OCI-LY7 (cell line): ENCODE measurements around the gene CBX2. TPM values are rescaled to one million over a fixed set of nuclear protein-coding genes. Genes with fewer than 3 reads are reported as not detected.

Source experiments
- BruUV-seq: library from RNA; stranded (reverse); fragments of 400-500 nt; replicated peaks from 2 replicates; lab custom pipeline; 2021; lab: Mats Ljungman, UMichigan
- CTCF ChIA-PET: fragments of 300-600 bp; sonication (Branson Sonifier 250); formaldehyde crosslinking; loops from one replicate; lab custom pipeline; 2022; ENCODE audit warnings: antibody characterized with exemption; ENCODE audit not compliant: unreplicated experiment; lab: Charles Lee
- POLR2A ChIA-PET: fragments of 300-600 bp; sonication (Branson Sonifier 250); formaldehyde crosslinking; loops from one replicate; lab custom pipeline; 2022; ENCODE audit warnings: antibody characterized with exemption; lab: Charles Lee
- DNase-seq: peaks from one replicate; pipeline ENCODE4 v3.0.0-alpha.2; 2015; ENCODE audit warnings: low spot score
- H2AFZ ChIP-seq: fragments of 200-600 bp; sonication (generic), shearing (Covaris generic); 2 replicates; pipeline ENCODE4 v1.6.1; 2014; ENCODE audit warnings: mild to moderate bottlenecking, antibody characterized with exemption, low read length, moderate library complexity
- H3K27ac ChIP-seq: fragments of 200-600 bp; sonication (generic); 2 replicates; pipeline ENCODE4 v1.5.1; 2014; ENCODE audit warnings: mixed run types, low read depth, mild to moderate bottlenecking, moderate library complexity, low read length, inconsistent platforms; ENCODE audit not compliant: poor library complexity, severe bottlenecking
- H3K36me3 ChIP-seq: fragments of 200-600 bp; sonication (generic); 2 replicates; pipeline ENCODE4 v1.6.1; 2014; ENCODE audit warnings: mild to moderate bottlenecking, antibody characterized with exemption, low read length, moderate library complexity, mixed read lengths; ENCODE audit not compliant: insufficient read depth
- H3K4me1 ChIP-seq: fragments of 200-600 bp; sonication (generic); 2 replicates; pipeline ENCODE4 v1.5.1; 2014; ENCODE audit warnings: mild to moderate bottlenecking, low read length; ENCODE audit not compliant: insufficient read depth, poor library complexity, severe bottlenecking
- H3K4me2 ChIP-seq: fragments of 200-600 bp; sonication (generic); 2 replicates; pipeline ENCODE4 v1.6.1; 2014; ENCODE audit warnings: mild to moderate bottlenecking, low read length
- H3K4me3 ChIP-seq: fragments of 200-600 bp; sonication (generic); 2 replicates; pipeline ENCODE4 v1.5.1; 2014; ENCODE audit warnings: mild to moderate bottlenecking, low read depth, low read length; ENCODE audit not compliant: poor library complexity, severe bottlenecking
- H3K79me2 ChIP-seq: fragments of 200-600 bp; sonication (generic); 2 replicates; pipeline ENCODE4 v1.6.1; 2016; ENCODE audit warnings: low read depth, mild to moderate bottlenecking, low read length, moderate library complexity, mixed read lengths; ENCODE audit not compliant: insufficient read depth
- H3K9me2 ChIP-seq: fragments of 200-600 bp; sonication (generic); 2 replicates; pipeline ENCODE4 v1.6.1; 2016; ENCODE audit warnings: mild to moderate bottlenecking, low read length, mixed read lengths; ENCODE audit not compliant: insufficient read depth
- H3K9me3 ChIP-seq: fragments of 200-600 bp; sonication (generic); 2 replicates; pipeline ENCODE4 v1.6.1; 2014; ENCODE audit warnings: mild to moderate bottlenecking, mixed run types, low read length, mixed read lengths
- H4K20me1 ChIP-seq: fragments of 200-600 bp; sonication (generic); 2 replicates; pipeline ENCODE4 v1.6.1; 2014; ENCODE audit warnings: mild to moderate bottlenecking, antibody characterized with exemption, low read length, moderate library complexity, mixed read lengths; ENCODE audit not compliant: insufficient read depth
- EZH2phosphoT487 ChIP-seq: fragments of 200-600 bp; sonication (generic); IDR thresholded peaks from 2 replicates; pipeline ENCODE4 v1.6.1; 2018; ENCODE audit warnings: low read depth, borderline replicate concordance, mild to moderate bottlenecking, mixed run types, antibody characterized with exemption, low read length, moderate library complexity, mixed read lengths
- intact Hi-C: fragments of 100-400 bp; cut with micrococcal nuclease; formaldehyde crosslinking; loops from one replicate; pipeline ENCODE4 v1.10.0; 2022; ENCODE audit not compliant: unreplicated experiment
- total RNA-seq, 2 experiments: library from RNA; depleted of rRNA in 1 of 2; stranded (reverse); fragments of >200 nt in 1 of 2; shearing (Covaris generic) in 1 of 2; gene quantifications; 2 replicates each; pipeline ENCODE4 v1.2.3, GENCODE V29; 2014 to 2022
- TF ChIP-seq, protein P1 (sequence below): fragments of 200-600 bp; sonication (generic); conservative IDR thresholded peaks from 2 replicates; pipeline ENCODE4 v1.5.1; 2014; ENCODE audit warnings: mild to moderate bottlenecking, antibody characterized with exemption, low read length, moderate library complexity, mixed read lengths

Gene CBX2
- total RNA-seq, 2 experiments from 2014 or later = 27.9 to 29.9 TPM

DNA sequence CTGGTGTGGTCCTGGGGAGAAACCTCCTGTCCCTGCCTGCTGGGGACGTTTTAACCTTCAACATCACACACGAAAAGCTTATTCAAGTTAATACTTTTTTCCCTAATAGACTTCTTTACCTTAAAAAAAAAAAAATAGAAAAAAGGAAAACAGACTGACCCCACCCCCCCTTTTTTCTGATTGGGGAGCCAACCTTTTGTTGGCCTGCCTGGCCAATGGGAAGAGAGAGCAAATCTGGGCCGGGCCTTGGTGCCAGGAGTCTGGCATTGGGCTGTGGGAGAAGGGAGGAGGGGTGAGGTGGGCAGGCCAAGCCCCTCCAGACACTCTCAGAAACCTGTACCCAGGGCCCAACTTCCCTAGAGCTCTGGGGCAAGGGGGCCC, 16.0 kb downstream of the CBX2 start:
- Histone ChIP-seq H3K9me2 (no peaks in the 10 kb centered on the region), H4K20me1 (no peaks in the 10 kb centered on the region), H3K4me1 (peaks cover 29% of the 10 kb centered on the region), H2AFZ (no peak overlapping the region), H3K4me2 (no peak overlapping the region; the same call in 1 of the 2 replicates), H3K36me3 (peaks cover 8% of the 10 kb centered on the region), H3K9me3 (no peaks in the 10 kb centered on the region), H3K27ac (no peak overlapping the region), H3K79me2 (peaks cover 9% of the 10 kb centered on the region; the same call in 1 of the 2 replicates), H3K4me3 (no peak overlapping the region)
- POLR2A ChIA-PET = no interaction called here
- no peak for DNase-seq
- CTCF ChIA-PET = no interaction called here
- TF ChIP-seq EZH2phosphoT487 = no peak
- TF ChIP-seq, protein P1, sequence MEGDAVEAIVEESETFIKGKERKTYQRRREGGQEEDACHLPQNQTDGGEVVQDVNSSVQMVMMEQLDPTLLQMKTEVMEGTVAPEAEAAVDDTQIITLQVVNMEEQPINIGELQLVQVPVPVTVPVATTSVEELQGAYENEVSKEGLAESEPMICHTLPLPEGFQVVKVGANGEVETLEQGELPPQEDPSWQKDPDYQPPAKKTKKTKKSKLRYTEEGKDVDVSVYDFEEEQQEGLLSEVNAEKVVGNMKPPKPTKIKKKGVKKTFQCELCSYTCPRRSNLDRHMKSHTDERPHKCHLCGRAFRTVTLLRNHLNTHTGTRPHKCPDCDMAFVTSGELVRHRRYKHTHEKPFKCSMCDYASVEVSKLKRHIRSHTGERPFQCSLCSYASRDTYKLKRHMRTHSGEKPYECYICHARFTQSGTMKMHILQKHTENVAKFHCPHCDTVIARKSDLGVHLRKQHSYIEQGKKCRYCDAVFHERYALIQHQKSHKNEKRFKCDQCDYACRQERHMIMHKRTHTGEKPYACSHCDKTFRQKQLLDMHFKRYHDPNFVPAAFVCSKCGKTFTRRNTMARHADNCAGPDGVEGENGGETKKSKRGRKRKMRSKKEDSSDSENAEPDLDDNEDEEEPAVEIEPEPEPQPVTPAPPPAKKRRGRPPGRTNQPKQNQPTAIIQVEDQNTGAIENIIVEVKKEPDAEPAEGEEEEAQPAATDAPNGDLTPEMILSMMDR = no peak
- BruUV-seq = no TSS peak
- intact Hi-C loops = no loop called here

DNA sequence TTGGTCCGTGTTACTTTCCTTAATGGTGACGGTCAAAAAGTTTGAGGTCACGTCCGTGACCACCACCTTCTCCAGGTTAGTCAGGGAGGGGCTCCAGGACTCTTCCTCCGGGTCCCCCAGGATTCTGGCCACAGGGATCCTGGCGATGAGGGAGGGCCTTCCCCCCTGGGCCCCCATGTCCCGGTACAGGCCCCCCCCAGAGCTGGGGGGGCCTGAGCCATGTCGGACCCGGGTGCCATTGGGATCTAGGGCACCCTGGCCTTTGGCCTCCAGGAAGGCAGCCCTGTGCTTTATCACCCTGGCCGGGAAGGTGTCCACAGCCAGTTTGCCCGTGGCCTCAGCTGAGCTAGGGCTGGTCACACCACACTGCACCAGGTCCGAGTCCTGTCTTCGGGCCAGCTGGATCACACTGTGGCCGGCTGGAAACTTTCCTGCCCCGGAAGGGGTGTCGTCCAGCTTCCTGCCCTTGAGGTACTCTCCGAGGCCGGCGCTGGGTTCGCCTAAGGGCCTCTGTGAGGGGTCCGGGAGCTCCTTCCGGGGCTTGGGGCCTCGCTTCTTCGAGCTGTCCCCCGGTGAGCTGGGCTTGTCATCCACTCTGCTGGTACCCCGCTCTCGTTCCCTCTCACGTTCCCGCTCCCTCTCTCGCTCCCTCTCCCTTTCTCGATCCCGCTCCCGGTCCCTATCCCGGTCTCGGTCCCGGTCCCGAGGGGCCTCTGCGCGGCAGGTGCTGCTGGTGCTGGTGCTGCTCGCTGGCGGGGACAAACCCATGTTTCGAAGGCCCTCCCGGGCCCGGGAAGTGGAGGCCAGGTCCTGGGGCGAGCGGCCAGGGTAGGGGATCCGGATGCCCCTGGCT, 16.9 kb downstream of the CBX2 start:
- BruUV-seq = no TSS peak
- peaks cover 9% of the 10 kb centered on the region; the same call in 1 of the 2 replicates for H3K79me2 ChIP-seq
- POLR2A ChIA-PET = interaction anchor here (0.6 kb wide), 1 partner anchor 858 kb away, joined by 3 read pairs; no protein-coding TSS in a partner anchor
- no peak overlapping the region for H3K27ac ChIP-seq
- peak overlapping the region; percentile 6; the same call in 1 of the 2 replicates for H3K4me2 ChIP-seq
- peaks cover 37% of the 10 kb centered on the region for H3K4me1 ChIP-seq
- H3K36me3 ChIP-seq = peaks cover 8% of the 10 kb centered on the region
- no peak overlapping the region for H2AFZ ChIP-seq
- no peaks in the 10 kb centered on the region for H4K20me1 ChIP-seq
- TF ChIP-seq, protein P1 = no peak
- TF ChIP-seq EZH2phosphoT487 = no peak
- no peaks in the 10 kb centered on the region for H3K9me2 ChIP-seq
- no peaks in the 10 kb centered on the region for H3K9me3 ChIP-seq
- CTCF ChIA-PET = no interaction called here
- no peak overlapping the region for H3K4me3 ChIP-seq
- DNase-seq = no peak
- intact Hi-C loops = loop anchor here (5.0 kb wide), 1 partner anchor 467 kb away; the partner anchor contains the start of gene RNF213
